ENCODE results near the gene SYT3.

DNA sequence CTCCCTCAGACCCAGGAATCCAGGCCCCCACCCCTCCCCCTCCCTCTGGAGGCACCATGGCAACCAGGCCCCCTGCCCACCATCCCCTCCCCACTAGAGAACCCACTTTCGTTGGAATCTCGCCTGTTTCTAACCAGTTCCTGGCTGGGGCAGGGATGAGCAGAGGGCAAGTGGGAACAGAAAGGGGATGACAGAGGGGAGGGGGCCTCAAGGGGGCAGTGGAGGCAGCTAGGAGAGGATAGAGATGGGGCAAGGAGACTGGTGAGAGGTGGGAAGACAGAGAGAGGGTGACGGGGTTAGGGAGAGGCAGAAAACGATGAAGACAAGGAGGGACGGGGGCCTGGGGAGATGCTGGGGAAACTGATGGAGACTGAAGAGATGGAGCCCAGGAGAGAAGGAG lies 9.0 kb upstream of the SYT3 start:
- TF ChIP-seq POLR2AphosphoS5 (IDR thresholded peaks at IDR 0.05; ENCODE audit: insufficient read depth in 1 of 2, low read depth in 1 of 2) (no peak), POLR2A (IDR thresholded peaks at IDR 0.05) (no peak)
- TF ChIP-seq, protein P1, sequence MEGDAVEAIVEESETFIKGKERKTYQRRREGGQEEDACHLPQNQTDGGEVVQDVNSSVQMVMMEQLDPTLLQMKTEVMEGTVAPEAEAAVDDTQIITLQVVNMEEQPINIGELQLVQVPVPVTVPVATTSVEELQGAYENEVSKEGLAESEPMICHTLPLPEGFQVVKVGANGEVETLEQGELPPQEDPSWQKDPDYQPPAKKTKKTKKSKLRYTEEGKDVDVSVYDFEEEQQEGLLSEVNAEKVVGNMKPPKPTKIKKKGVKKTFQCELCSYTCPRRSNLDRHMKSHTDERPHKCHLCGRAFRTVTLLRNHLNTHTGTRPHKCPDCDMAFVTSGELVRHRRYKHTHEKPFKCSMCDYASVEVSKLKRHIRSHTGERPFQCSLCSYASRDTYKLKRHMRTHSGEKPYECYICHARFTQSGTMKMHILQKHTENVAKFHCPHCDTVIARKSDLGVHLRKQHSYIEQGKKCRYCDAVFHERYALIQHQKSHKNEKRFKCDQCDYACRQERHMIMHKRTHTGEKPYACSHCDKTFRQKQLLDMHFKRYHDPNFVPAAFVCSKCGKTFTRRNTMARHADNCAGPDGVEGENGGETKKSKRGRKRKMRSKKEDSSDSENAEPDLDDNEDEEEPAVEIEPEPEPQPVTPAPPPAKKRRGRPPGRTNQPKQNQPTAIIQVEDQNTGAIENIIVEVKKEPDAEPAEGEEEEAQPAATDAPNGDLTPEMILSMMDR (IDR thresholded peaks at IDR 0.05), result no peak
